Measurements from ENCODE around the gene FOXF2.

GRCh38 chr6:1372690-1373089 is 16.7 kb upstream of the FOXF2 start:
- TF ChIP-seq, protein P1, sequence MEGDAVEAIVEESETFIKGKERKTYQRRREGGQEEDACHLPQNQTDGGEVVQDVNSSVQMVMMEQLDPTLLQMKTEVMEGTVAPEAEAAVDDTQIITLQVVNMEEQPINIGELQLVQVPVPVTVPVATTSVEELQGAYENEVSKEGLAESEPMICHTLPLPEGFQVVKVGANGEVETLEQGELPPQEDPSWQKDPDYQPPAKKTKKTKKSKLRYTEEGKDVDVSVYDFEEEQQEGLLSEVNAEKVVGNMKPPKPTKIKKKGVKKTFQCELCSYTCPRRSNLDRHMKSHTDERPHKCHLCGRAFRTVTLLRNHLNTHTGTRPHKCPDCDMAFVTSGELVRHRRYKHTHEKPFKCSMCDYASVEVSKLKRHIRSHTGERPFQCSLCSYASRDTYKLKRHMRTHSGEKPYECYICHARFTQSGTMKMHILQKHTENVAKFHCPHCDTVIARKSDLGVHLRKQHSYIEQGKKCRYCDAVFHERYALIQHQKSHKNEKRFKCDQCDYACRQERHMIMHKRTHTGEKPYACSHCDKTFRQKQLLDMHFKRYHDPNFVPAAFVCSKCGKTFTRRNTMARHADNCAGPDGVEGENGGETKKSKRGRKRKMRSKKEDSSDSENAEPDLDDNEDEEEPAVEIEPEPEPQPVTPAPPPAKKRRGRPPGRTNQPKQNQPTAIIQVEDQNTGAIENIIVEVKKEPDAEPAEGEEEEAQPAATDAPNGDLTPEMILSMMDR (IDR thresholded peaks at IDR 0.05): no peak
- no peak for TF ChIP-seq ZFX (IDR thresholded peaks at IDR 0.05; ENCODE audit: borderline replicate concordance)
